ENCODE data around the gene WDR93.

- TF ChIP-seq CTCF (IDR thresholded peaks at IDR 0.05; ENCODE audit: low read depth, low read length, missing input control) (no peak), RAD21 (IDR thresholded peaks at IDR 0.05) (no peak), MAX (IDR thresholded peaks at IDR 0.05) (no peak), YY1 (IDR thresholded peaks at IDR 0.05) (no peak)
Observed at GRCh38 chr15:89693696-89694095, 3.1 kb downstream of the WDR93 start.
